Measurements from ENCODE around the gene MAPKBP1.
A peak's percentile ranks its signal among the peaks of the same experiment; 100 is the strongest.

MAPKBP1 gene

DNA sequence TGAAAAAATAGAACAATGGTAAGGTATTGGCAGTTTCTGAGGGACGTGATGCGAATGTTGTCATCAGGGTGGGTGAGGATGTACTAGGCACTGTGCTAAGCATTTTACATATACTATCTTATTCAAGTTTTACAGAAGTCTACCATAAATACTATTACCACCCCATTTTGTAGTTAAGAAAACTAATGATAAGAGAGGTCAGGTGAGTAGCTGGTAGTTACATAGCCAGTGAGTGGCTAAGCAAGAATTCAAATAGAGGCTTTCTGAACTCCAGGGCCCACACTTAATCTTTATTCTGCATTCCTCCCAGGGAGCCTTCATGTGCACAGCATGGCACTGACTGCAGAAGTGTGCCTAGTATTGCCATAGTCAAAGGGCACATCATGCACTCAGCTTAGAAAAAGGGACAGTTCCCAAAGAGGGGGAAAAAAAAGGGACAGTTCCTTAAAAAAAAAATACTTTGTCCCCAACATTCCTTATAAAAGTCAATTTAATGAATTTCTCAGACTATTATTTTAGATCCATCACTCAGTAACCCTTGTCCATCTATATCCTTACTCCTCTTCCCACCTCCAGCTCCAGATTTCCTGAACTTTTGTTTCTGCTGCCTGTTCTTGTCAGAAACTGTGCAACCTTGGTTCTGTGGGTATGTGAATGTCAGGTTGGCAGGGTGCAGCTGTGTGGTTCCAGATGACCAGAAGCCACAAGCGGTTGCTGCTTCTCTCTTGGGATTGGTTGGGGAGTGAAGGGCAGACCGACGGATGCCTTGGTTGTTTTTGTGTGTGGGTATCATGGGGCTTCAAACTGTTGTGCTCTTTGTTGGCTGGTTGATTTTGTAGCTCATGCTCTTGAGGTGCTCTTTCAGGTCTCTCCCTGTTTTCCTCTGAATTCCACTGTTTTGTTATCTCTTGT lies 8.3 kb downstream of the MAPKBP1 start:
- DNase-seq: no peak

GRCh38 chr15:41783296-41783695 lies 9.0 kb downstream of the MAPKBP1 start:
- DNase-seq: no peak

DNA sequence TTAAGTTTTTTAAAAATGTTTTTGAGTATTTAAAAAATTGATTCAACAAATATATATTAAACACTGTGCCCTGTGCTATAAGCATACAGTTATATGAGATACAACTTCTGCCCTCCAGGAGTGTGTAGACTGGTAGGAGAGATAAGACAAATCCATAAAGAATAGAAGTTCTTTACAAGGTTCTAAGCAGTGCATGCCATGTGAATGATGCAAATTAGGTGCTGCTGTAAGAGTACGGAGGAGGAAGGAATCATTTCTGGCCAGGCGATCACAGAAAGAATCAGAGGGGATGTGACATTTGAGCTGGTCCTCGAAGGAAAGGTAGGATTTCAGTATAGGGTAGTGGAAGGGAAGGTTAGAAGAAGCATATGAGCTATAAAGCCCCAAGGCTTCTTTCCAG lies 14.0 kb downstream of the MAPKBP1 start:
- DNase-seq: no peak

DNA sequence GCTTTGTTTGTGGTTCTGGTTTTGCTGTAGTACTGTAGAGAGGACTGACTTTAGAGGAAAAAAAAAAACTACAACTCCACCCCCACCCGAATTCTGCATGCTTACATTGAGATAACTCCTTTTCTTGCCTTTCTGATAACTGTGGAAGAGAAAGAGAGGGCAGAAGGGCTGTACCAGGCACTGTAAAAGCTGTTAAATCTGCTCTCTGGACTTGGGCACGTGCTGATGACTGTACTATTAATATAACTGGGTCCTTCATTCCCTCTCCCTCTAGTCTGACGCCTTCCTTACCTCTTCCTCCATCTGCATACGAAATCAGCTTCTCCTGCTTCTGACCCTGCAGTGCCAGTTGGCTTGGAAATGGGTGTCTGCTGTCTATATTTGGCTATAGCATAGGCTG lies 15.0 kb downstream of the MAPKBP1 start:
- DNase-seq: no peak

DNA sequence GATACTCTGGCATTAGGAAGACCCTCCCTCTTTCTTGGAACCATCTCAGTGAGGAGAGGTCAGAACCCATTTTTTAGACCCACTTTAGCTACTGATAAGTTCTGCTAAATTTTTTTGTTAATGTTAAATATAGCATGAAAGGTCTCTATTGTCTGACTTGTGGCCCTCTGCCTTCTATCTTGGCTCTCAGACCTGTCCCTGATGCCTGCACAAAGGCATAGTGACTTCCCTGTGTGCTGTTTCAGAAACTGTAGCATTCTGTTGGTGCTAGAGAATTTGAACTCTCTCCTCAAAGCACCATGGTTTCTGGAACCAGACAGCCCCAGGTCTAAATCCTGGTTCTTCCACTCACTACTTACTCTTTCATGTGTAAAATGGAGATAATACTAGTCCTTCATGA lies 15.4 kb downstream of the MAPKBP1 start:
- DNase-seq: no peak

DNA sequence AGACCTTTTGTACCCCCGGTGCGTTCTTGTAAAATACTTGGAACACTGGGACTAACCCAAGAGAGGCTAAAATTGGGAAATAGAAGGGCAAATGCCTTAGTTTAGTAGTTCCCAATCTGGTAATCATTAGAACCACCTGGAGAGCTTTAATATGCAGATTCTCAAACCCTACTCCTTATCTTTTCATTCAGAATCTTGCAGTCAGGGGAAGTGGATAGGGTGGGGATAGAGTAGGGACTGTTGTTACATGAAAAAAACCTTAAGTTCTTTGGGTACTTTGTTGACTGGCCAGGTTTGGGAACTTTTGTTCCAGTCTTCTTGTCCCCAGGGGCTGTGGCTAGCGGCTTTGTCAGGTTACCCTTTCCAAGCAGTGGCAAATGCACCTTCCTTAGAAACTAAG lies 15.9 kb downstream of the MAPKBP1 start:
- no peak for DNase-seq

- DNase-seq: no peak
Observed at GRCh38 chr15:41790756-41791546, 16.7 kb downstream of the MAPKBP1 start.

GRCh38 chr15:41791547-41791937 lies 17.3 kb downstream of the MAPKBP1 start:
- no peak for DNase-seq

- DNase-seq: no peak
Observed at GRCh38 chr15:41792000-41792637, 17.8 kb downstream of the MAPKBP1 start.

- no peak for DNase-seq
Observed at GRCh38 chr15:41794081-41794480, 19.8 kb downstream of the MAPKBP1 start.

DNA sequence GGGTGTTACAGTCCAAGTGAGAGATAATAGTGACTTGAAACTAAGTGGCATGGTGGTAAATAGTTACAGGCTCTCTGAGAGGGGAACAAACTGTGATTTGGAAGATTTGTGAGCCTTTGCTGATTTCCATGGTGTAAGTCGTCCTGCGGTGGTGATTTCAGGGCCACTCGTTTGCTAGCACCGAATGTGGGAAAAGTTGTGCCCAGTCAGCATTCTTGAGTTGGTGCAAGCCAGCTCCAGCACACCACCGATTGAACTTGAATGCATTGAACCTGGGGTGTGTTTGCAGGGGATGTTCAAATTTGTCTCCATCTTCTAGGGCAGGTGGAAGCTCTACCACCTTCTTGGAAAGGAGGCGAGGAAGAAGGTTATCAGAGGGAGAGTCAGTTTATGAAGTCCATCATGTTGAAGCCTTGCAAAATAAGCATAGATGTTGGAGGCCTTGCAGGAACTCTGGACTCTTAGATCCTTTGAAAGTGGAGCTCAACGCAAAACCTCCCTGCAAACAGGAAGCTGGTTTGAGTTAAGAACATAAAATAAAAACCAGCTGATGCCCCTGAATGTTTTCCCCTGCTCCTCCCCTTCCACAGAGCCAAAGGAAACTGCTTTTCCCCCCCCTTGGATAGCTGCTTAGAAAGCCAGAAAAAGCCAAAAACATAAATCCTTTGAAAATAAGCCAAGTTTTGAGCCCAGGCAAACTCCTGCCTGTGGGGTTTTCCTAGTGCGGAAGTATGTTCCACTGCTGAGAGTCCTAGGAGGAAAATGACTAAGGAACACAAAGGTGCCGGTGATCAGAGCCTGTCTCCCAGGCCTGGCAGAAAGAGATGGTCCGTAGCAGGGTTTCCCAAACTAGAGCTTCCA lies 21.9 kb downstream of the MAPKBP1 start:
- DNase-seq: peak; percentile 30

GRCh38 chr15:41797201-41797944 lies 23.1 kb downstream of the MAPKBP1 start:
- DNase-seq: peak; percentile 36

GRCh38 chr15:41798607-41799487 lies 24.6 kb downstream of the MAPKBP1 start:
- peak; percentile 49 for DNase-seq

- DNase-seq: peak; percentile 53
Observed at GRCh38 chr15:41799488-41799805, 25.2 kb downstream of the MAPKBP1 start.

- no peak for DNase-seq
Observed at GRCh38 chr15:41801185-41801584, 26.9 kb downstream of the MAPKBP1 start.

GRCh38 chr15:41801850-41802455 lies 27.7 kb downstream of the MAPKBP1 start:
- DNase-seq: peak; percentile 21

DNA sequence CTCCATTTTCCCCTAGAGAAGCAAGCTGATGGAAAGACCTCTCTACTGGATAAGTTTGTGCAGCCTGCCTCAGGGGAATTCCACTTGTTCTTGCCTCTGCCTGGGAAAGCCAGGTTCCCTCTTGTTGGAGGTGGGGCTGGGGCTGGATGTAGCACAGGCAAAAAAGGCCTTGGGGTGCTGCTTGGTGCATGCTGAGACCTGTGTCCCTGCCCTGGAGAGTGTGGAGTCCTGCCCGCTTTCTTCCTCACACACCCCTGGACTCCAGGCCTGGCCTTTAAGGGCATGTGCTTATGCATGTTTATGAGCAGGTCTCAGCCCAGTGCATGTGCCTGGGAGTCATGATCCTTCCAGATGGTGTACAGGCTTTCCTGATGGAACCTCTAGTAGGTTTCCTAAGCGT lies 30.1 kb downstream of the MAPKBP1 start:
- DNase-seq: peak; percentile 25

GRCh38 chr15:41804916-41805666 lies 30.8 kb downstream of the MAPKBP1 start:
- peak; percentile 39 for DNase-seq

DNA sequence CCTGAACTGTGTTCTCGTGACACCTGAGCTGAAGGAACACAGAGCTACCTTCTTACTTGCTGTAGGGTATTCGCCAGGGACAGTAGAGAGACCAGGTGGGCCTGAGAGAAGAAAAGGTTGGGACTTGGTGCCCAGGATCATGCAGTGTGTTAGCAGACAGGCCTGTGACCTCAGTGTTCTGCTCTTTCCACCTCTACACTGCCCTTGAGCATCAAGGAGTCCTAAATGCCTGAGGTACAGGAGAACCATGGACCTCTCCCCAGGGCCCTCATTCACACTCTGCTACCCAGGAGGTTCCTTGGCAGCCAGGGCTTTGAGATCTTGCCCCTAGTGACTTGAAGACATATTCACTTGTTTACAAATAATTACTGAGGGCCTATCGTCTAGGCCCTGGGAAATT lies 31.4 kb downstream of the MAPKBP1 start:
- DNase-seq: no peak

All from activated effector memory CD4-positive, alpha-beta T cell treated with anti-CD3 and anti-CD28 coated beads, Interleukin-2, amount 50 U/mL, for 16 hours (primary cell).